Effector memory CD8-positive, alpha-beta T cell (primary cell): ENCODE data around the gene WWOX.

Experiments
- ATAC-seq: fragments of 150-1000 bp; cut with Tn5 transposase; replicated peaks from 2 replicates; pipeline ENCODE4 v1.10.0; 2021; ENCODE audit warnings: mild to moderate bottlenecking, moderate library complexity
- DNase-seq, 3 experiments: peaks; one replicate each; pipeline ENCODE4 v3.0.0; 2021
- H3K27ac Mint-ChIP-seq, 2 donors: one replicate each; pipeline ENCODE4 v1.8.0; 2022; ENCODE audit warnings: mild to moderate bottlenecking in 2 of 2, mixed read lengths in 2 of 2, moderate library complexity in 2 of 2
- H3K27me3 Mint-ChIP-seq, 2 donors: one replicate each; pipeline ENCODE4 v1.8.0; 2022; ENCODE audit warnings: mixed read lengths in 2 of 2
- H3K36me3 Mint-ChIP-seq: one replicate; pipeline ENCODE4 v1.8.0; 2022; ENCODE audit warnings: mild to moderate bottlenecking, moderate library complexity, mixed read lengths; ENCODE audit not compliant: insufficient read depth
- H3K4me1 Mint-ChIP-seq, 2 donors: one replicate each; pipeline ENCODE4 v1.8.0; 2022; ENCODE audit warnings: low read depth in 2 of 2, mixed read lengths in 2 of 2
- H3K4me3 Mint-ChIP-seq, 2 donors: one replicate each; pipeline ENCODE4 v1.8.0; 2022; ENCODE audit warnings: mild to moderate bottlenecking in 2 of 2, mixed read lengths in 2 of 2, moderate library complexity in 2 of 2
- H3K9me3 Mint-ChIP-seq, 2 donors: one replicate each; pipeline ENCODE4 v1.8.0; 2022; ENCODE audit warnings: mixed read lengths in 2 of 2

Gene WWOX

GRCh38 chr16:78307824-78308528 is 208.5 kb downstream of the WWOX start:
- no peak for DNase-seq
- no peak for ATAC-seq
- no peaks in the 10 kb centered on the region for H3K9me3 Mint-ChIP-seq
- H3K27me3 Mint-ChIP-seq: no peaks in the 10 kb centered on the region
- H3K36me3 Mint-ChIP-seq: no peaks in the 10 kb centered on the region
- H3K4me3 Mint-ChIP-seq: no peak overlapping the region
- H3K4me1 Mint-ChIP-seq: peaks cover 6 to 15% of the 10 kb centered on the region in 2 donors
- H3K27ac Mint-ChIP-seq: no peak overlapping the region

GRCh38 chr16:78309763-78310162 is 210.3 kb downstream of the WWOX start:
- Mint-ChIP-seq H3K36me3 (no peaks in the 10 kb centered on the region), H3K4me1 (peaks cover 6 to 15% of the 10 kb centered on the region in 2 donors), H3K27me3 (no peaks in the 10 kb centered on the region), H3K9me3 (no peaks in the 10 kb centered on the region), H3K27ac (no peak overlapping the region), H3K4me3 (no peak overlapping the region)
- DNase-seq (no peak), ATAC-seq (no peak)

- no peak for ATAC-seq
- H3K27me3 Mint-ChIP-seq: no peaks in the 10 kb centered on the region
- no peak for DNase-seq
- no peaks in the 10 kb centered on the region for H3K9me3 Mint-ChIP-seq
- no peak overlapping the region for H3K4me3 Mint-ChIP-seq
- H3K27ac Mint-ChIP-seq: no peak overlapping the region
- peaks cover 6 to 15% of the 10 kb centered on the region in 2 donors for H3K4me1 Mint-ChIP-seq
- no peaks in the 10 kb centered on the region for H3K36me3 Mint-ChIP-seq
These were observed 210.7 kb downstream of the WWOX start for GRCh38 chr16:78310196-78310595.

GRCh38 chr16:78310990-78311561 is 211.6 kb downstream of the WWOX start:
- peaks cover 6 to 15% of the 10 kb centered on the region in 2 donors for H3K4me1 Mint-ChIP-seq
- peak overlapping the region; percentile 15 to 66 for H3K27ac Mint-ChIP-seq
- peak; percentile 64 for ATAC-seq
- H3K9me3 Mint-ChIP-seq: no peaks in the 10 kb centered on the region
- no peaks in the 10 kb centered on the region for H3K27me3 Mint-ChIP-seq
- H3K4me3 Mint-ChIP-seq: no peak overlapping the region
- no peaks in the 10 kb centered on the region for H3K36me3 Mint-ChIP-seq
- no peak for DNase-seq

GRCh38 chr16:78311831-78312230 is 212.4 kb downstream of the WWOX start:
- H3K27me3 Mint-ChIP-seq: no peaks in the 10 kb centered on the region
- peaks cover 6 to 15% of the 10 kb centered on the region in 2 donors for H3K4me1 Mint-ChIP-seq
- no peaks in the 10 kb centered on the region for H3K9me3 Mint-ChIP-seq
- no peak overlapping the region for H3K4me3 Mint-ChIP-seq
- DNase-seq: no peak
- H3K36me3 Mint-ChIP-seq: no peaks in the 10 kb centered on the region
- ATAC-seq: no peak
- H3K27ac Mint-ChIP-seq: no peak overlapping the region

DNA sequence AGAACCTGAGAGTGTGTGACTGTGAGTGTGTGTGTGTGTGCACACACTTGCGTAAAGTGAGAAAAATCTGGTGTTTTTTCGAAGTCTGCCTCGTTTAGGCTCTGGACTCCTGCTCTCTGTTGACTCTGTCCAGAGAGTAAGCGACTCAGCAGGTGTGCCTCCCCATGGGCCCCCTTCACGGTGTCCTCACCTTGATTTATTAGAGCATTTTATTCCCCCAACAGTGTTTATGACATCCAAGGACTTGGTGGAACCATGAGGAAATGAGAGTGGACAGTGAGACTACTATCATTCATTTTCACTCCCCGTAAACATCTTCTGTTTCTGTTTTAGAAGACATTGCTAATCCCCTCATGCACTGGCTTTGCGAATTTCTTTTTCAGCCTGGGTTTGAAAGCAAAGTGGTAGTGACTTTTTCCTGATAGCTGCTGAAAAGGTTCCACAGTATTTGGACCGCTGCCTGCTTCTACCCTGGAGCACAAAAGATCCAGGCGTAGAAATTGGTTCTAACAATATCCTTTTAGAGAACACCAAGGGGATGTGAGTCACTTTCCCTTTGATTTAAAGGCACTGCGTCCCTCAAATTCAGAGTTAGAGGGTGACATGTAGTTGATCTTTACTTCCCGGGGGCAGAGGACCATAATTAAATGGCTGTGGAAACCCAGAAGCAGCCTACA is 218.2 kb downstream of the WWOX start:
- H3K9me3 Mint-ChIP-seq: no peaks in the 10 kb centered on the region
- H3K27ac Mint-ChIP-seq: no peak overlapping the region
- H3K36me3 Mint-ChIP-seq: no peaks in the 10 kb centered on the region
- DNase-seq: no peak
- H3K27me3 Mint-ChIP-seq: no peaks in the 10 kb centered on the region
- no peaks in the 10 kb centered on the region for H3K4me1 Mint-ChIP-seq
- no peak for ATAC-seq
- H3K4me3 Mint-ChIP-seq: no peak overlapping the region

DNA sequence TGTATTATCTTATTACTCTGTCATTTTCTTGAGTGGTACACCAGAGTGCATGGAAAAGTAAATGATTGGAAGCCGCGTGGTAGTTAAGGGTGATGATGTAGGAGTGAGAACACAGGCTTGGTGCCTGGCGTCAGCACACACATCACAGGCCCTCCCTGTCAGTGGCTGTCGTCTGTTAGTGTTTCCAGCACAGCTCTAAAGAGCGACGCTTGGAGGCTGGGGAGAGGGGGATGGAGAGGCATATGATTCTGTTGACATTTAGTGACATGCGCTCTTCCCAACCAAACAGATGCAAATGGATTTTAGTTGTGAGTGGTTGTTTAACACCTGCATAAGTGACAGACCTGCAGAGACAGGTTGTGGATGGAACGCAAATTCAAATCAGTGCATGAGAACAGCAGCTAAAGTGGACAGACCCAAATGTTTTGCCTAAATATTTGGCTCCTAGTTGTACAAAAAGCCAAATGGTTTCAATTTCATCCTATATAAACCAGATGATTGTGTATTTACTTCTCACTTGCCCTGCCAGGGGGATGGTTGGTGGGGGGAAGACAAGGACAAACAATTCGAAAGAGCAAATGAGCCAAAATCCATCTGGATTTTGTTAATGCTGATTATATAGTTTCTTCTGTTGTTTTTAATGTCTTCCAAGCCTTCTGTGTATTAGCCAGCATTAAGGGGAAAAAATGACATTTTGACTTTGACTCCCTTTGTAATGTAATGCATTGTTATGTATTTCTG is 222.3 kb downstream of the WWOX start:
- no peak for ATAC-seq
- Mint-ChIP-seq H3K36me3 (no peaks in the 10 kb centered on the region), H3K9me3 (no peaks in the 10 kb centered on the region), H3K4me3 (no peak overlapping the region), H3K4me1 (no peaks in the 10 kb centered on the region), H3K27ac (no peak overlapping the region), H3K27me3 (no peaks in the 10 kb centered on the region)
- no peak for DNase-seq

- Mint-ChIP-seq H3K4me3 (no peak overlapping the region), H3K27ac (no peak overlapping the region), H3K36me3 (no peaks in the 10 kb centered on the region), H3K9me3 (no peaks in the 10 kb centered on the region), H3K27me3 (no peaks in the 10 kb centered on the region), H3K4me1 (no peaks in the 10 kb centered on the region)
- ATAC-seq: no peak
- no peak for DNase-seq
These were observed 223.9 kb downstream of the WWOX start for GRCh38 chr16:78323315-78323714.

- H3K36me3 Mint-ChIP-seq: no peaks in the 10 kb centered on the region
- no peak for DNase-seq
- no peak overlapping the region for H3K27ac Mint-ChIP-seq
- H3K9me3 Mint-ChIP-seq: no peaks in the 10 kb centered on the region
- H3K4me3 Mint-ChIP-seq: no peak overlapping the region
- no peaks in the 10 kb centered on the region for H3K27me3 Mint-ChIP-seq
- ATAC-seq: no peak
- H3K4me1 Mint-ChIP-seq: no peaks in the 10 kb centered on the region
These were observed 225.3 kb downstream of the WWOX start for GRCh38 chr16:78324649-78325285.

- Mint-ChIP-seq H3K36me3 (no peaks in the 10 kb centered on the region), H3K27ac (no peak overlapping the region), H3K27me3 (no peaks in the 10 kb centered on the region), H3K9me3 (no peaks in the 10 kb centered on the region), H3K4me3 (no peak overlapping the region), H3K4me1 (no peaks in the 10 kb centered on the region)
- DNase-seq (no peak), ATAC-seq (no peak)
These were observed 226.3 kb downstream of the WWOX start for GRCh38 chr16:78325468-78326352.

GRCh38 chr16:78326731-78327130 is 227.3 kb downstream of the WWOX start:
- no peaks in the 10 kb centered on the region for H3K9me3 Mint-ChIP-seq
- no peak for DNase-seq

GRCh38 chr16:78331731-78332130 is 232.3 kb downstream of the WWOX start:
- ATAC-seq: no peak
- DNase-seq: no peak
- no peak overlapping the region for H3K27ac Mint-ChIP-seq
- no peaks in the 10 kb centered on the region for H3K27me3 Mint-ChIP-seq
- no peaks in the 10 kb centered on the region for H3K4me1 Mint-ChIP-seq
- peaks cover 2% of the 10 kb centered on the region for H3K36me3 Mint-ChIP-seq
- no peaks in the 10 kb centered on the region for H3K9me3 Mint-ChIP-seq
- no peak overlapping the region for H3K4me3 Mint-ChIP-seq

More at GRCh38 chr16:78326731-78327130, 227.3 kb downstream of the WWOX start:
- no peaks in the 10 kb centered on the region for H3K36me3 Mint-ChIP-seq
- ATAC-seq: no peak
- H3K4me1 Mint-ChIP-seq: no peaks in the 10 kb centered on the region
- H3K27ac Mint-ChIP-seq: no peak overlapping the region
- H3K4me3 Mint-ChIP-seq: no peak overlapping the region
- no peaks in the 10 kb centered on the region for H3K27me3 Mint-ChIP-seq
